Neutrophil (primary cell): ENCODE data around the gene CLIP1.
"Not testable (repeated sequence)": the region's sequence is repeated elsewhere in the genome, so short reads cannot be mapped to it uniquely, and the experiment has no call there.

Experiments used
- H3K27ac ChIP-seq: fragments of 200-600 bp; sonication (generic); 2 replicates; pipeline ENCODE4 v1.5.1; 2016; ENCODE audit warnings: mild to moderate bottlenecking, moderate library complexity
- H3K27me3 ChIP-seq: fragments of 200-600 bp; sonication (generic); 2 replicates; pipeline ENCODE4 v1.6.0; 2016; ENCODE audit warnings: mild to moderate bottlenecking
- H3K36me3 ChIP-seq: fragments of 200-600 bp; sonication (generic); 2 replicates; pipeline ENCODE4 v1.5.1; 2017
- H3K4me1 ChIP-seq, 2 experiments: fragments of 200-600 bp in 1 of 2; sonication (generic) in 1 of 2; 1 replicate in 1 of 2; 2 replicates in 1 of 2; pipeline versions ENCODE4 v1.5.1 to v1.6.1; 2013 to 2016; ENCODE audit warnings: low read depth in 1 of 2, low read length in 1 of 2, mild to moderate bottlenecking in 1 of 2, moderate library complexity in 1 of 2; ENCODE audit not compliant: control insufficient read depth in 1 of 2, insufficient read depth in 1 of 2
- H3K4me3 ChIP-seq, 2 experiments: fragments of 200-600 bp in 1 of 2; sonication (generic) in 1 of 2; 1 replicate in 1 of 2; 2 replicates in 1 of 2; pipeline ENCODE4 v1.5.1; 2013 to 2016; ENCODE audit warnings: low read depth in 1 of 2, low read length in 1 of 2, mild to moderate bottlenecking in 1 of 2, moderate library complexity in 1 of 2
- H3K9me3 ChIP-seq: fragments of 200-600 bp; sonication (generic); 2 replicates; pipeline ENCODE4 v1.5.1; 2016
- CTCF ChIP-seq: fragments of 200-600 bp; sonication (generic); IDR thresholded peaks from 2 replicates; pipeline ENCODE4 v1.5.1; 2016; ENCODE audit warnings: antibody characterized with exemption

The CLIP1 gene

GRCh38 chr12:122366685-122367475 lies 55.6 kb downstream of the CLIP1 start:
- Histone ChIP-seq H3K4me3 (no peak overlapping the region), H3K9me3 (no peaks in the 10 kb centered on the region), H3K27ac (no peak overlapping the region), H3K4me1 (no peaks in the 10 kb centered on the region), H3K27me3 (no peaks in the 10 kb centered on the region), H3K36me3 (peaks cover 29% of the 10 kb centered on the region)
- no peak for TF ChIP-seq CTCF

GRCh38 chr12:122365226-122365625 lies 57.2 kb downstream of the CLIP1 start:
- H3K4me1 ChIP-seq, H3K4me3 ChIP-seq, H3K27me3 ChIP-seq, H3K9me3 ChIP-seq, H3K27ac ChIP-seq: not testable (repeated sequence)
- peaks cover 37% of the 10 kb centered on the region for H3K36me3 ChIP-seq

- H3K9me3 ChIP-seq: no peaks in the 10 kb centered on the region
- TF ChIP-seq CTCF: no peak
- H3K4me3 ChIP-seq: no peak overlapping the region
- no peaks in the 10 kb centered on the region for H3K4me1 ChIP-seq
- no peaks in the 10 kb centered on the region for H3K27me3 ChIP-seq
- no peak overlapping the region for H3K27ac ChIP-seq
- peaks cover 41% of the 10 kb centered on the region for H3K36me3 ChIP-seq
Observed at GRCh38 chr12:122363782-122364181, 58.7 kb downstream of the CLIP1 start.

GRCh38 chr12:122362755-122363154 lies 59.7 kb downstream of the CLIP1 start:
- Histone ChIP-seq H3K27ac (no peak overlapping the region), H3K36me3 (peaks cover 41% of the 10 kb centered on the region)
- no peak for TF ChIP-seq CTCF

GRCh38 chr12:122358403-122358802 lies 64.1 kb downstream of the CLIP1 start:
- H3K9me3 ChIP-seq, H3K27me3 ChIP-seq, H3K4me3 ChIP-seq, H3K4me1 ChIP-seq, H3K27ac ChIP-seq: not testable (repeated sequence)
- peaks cover 74% of the 10 kb centered on the region for H3K36me3 ChIP-seq

More at GRCh38 chr12:122362755-122363154, 59.7 kb downstream of the CLIP1 start:
- Histone ChIP-seq H3K27me3 (no peaks in the 10 kb centered on the region), H3K4me1 (no peaks in the 10 kb centered on the region), H3K9me3 (no peaks in the 10 kb centered on the region), H3K4me3 (no peak overlapping the region)

GRCh38 chr12:122357536-122357935 lies 64.9 kb downstream of the CLIP1 start:
- peaks cover 75% of the 10 kb centered on the region for H3K36me3 ChIP-seq
- not testable (repeated sequence) for H3K27ac ChIP-seq, H3K4me1 ChIP-seq

GRCh38 chr12:122356991-122357390 lies 65.5 kb downstream of the CLIP1 start:
- H3K9me3 ChIP-seq, H3K27me3 ChIP-seq, H3K4me1 ChIP-seq, H3K4me3 ChIP-seq, H3K27ac ChIP-seq: not testable (repeated sequence)
- H3K36me3 ChIP-seq: peaks cover 81% of the 10 kb centered on the region

More at GRCh38 chr12:122357536-122357935, 64.9 kb downstream of the CLIP1 start:
- H3K9me3 ChIP-seq, H3K27me3 ChIP-seq, H3K4me3 ChIP-seq: not testable (repeated sequence)
